Fibroblast of villous mesenchyme (primary cell): ENCODE data around the gene ERCC2. TPM values are rescaled to one million over a fixed set of nuclear protein-coding genes. Genes with fewer than 3 reads are reported as not detected.
A peak's percentile ranks its signal among the peaks of the same experiment; 100 is the strongest.

Source experiments
- DNase-seq: peaks from one replicate; pipeline ENCODE4 v3.0.0-alpha.2; 2010; ENCODE audit warnings: low read depth
- H3K4me3 ChIP-seq: 2 replicates; pipeline ENCODE4 v1.5.1; 2011; ENCODE audit warnings: low read depth, mild to moderate bottlenecking, low read length
- total RNA-seq: library from RNA; depleted of rRNA; stranded (reverse); fragments of >200 nt; gene quantifications from 2 replicates; pipeline ENCODE4 v1.2.3, GENCODE V29; 2012
- TF ChIP-seq, protein P1 (sequence below): IDR thresholded peaks from 2 replicates; pipeline ENCODE4 v1.5.1; 2012; ENCODE audit warnings: low read depth, mild to moderate bottlenecking, low read length; ENCODE audit not compliant: insufficient read depth

ERCC2 gene
- total RNA-seq, 1 donor, result 73.0 TPM

DNA sequence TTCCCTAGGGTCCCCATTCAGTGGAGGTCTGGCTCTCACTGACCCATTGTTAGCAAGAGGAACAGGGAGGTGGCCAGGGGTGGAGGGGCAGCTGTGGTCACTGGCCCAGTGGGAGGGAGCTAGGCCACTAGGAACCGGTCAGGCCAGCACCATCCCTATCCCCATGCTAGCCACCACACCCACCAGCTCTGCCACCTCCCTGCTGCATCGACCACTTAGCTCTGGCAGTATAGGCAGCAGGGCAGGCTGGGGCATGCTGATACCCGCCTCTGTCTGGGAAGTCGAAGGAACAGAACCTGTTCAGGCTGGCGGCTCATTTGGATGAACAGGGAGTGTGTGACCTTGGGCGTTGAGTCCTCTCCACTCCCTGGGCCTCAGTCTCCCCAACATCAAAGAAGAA, 29.8 kb upstream of the ERCC2 start:
- no peak for DNase-seq
- TF ChIP-seq, protein P1, sequence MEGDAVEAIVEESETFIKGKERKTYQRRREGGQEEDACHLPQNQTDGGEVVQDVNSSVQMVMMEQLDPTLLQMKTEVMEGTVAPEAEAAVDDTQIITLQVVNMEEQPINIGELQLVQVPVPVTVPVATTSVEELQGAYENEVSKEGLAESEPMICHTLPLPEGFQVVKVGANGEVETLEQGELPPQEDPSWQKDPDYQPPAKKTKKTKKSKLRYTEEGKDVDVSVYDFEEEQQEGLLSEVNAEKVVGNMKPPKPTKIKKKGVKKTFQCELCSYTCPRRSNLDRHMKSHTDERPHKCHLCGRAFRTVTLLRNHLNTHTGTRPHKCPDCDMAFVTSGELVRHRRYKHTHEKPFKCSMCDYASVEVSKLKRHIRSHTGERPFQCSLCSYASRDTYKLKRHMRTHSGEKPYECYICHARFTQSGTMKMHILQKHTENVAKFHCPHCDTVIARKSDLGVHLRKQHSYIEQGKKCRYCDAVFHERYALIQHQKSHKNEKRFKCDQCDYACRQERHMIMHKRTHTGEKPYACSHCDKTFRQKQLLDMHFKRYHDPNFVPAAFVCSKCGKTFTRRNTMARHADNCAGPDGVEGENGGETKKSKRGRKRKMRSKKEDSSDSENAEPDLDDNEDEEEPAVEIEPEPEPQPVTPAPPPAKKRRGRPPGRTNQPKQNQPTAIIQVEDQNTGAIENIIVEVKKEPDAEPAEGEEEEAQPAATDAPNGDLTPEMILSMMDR, result no peak
- H3K4me3 ChIP-seq, result no peak overlapping the region

DNA sequence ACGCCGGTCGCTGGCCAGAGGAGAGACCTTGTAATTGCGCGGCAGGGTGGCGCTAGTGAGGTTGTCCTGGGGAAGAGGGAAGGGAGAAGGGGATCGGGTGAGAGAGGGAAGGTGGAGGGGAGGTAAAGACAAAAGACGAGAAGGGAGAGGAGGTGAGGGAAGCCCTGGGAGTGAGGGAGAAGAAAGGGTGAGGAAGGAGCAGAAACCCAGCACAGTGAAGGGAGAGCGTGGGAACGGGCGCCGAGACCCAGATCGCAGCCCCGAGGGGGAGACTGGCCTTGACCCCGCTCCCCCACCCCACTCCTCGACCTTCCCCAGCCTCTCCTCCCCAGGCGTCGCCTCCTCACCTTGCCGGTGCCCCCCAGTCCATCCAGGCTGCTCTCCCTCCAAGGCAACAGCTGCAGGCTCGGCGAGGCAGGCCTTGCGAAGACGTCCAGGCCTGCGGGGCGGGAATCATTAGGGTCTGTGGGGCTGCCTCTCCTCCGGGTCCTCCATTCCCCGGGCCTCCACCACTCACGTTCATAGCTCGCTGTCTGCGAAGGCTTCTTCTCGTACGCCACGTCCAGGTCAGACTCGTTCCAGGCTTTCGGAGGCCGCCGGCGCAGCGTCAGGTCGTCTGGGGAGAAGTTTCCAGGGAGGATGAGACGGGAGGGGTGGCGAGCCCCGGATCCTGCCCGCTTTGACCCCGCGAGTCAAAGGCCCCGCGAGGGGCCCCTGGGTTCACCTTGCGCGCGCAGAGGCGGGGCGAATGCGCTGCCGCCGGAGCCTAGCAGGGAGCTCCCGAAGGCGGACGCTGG, 25.6 kb upstream of the ERCC2 start:
- no peak overlapping the region for H3K4me3 ChIP-seq
- DNase-seq, result no peak
- TF ChIP-seq, protein P1, result no peak

DNA sequence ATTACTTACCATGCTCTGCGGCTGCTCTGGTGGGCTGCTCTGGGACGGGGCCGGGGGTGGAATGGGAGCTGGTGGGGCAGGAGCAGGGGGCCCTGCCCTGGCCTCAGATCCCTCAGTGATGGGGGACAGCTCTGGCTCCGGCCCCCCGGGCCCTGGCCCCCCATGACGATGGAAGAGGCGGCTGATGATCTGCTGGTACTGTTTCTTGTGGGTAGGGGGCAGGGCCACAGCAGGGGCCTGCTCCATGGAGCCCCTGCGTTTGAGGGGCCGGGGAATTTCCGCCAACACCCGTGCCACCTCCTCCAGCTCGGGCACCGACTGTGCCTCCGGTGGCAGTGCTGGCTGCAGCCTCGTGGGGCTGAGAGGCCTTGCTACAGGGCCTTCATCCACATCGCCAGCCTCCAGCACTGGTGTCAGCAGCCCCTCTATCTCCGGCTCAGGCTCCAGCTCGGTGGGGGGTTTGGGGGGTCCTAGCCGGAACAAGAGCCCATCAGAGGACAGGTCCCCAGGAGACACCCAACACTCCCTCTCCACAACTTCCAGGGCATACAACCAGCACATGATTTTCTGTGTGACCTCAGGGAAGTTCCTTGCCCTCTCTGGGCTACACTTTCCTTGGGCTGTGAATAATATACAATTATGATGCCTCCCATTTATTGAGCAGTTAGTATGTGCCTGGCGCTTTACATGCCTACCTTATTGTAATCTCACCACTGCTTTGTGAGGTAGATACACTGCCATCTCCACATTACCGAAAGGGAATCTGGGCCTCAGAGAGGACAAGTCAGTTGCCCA, 21.7 kb upstream of the ERCC2 start:
- H3K4me3 ChIP-seq, result no peak overlapping the region
- TF ChIP-seq, protein P1, result no peak
- no peak for DNase-seq

- peak; percentile 14 for DNase-seq
- no peak overlapping the region for H3K4me3 ChIP-seq
- TF ChIP-seq, protein P1, result no peak
These were observed 21.0 kb upstream of the ERCC2 start for GRCh38 chr19:45391346-45391745.

DNA sequence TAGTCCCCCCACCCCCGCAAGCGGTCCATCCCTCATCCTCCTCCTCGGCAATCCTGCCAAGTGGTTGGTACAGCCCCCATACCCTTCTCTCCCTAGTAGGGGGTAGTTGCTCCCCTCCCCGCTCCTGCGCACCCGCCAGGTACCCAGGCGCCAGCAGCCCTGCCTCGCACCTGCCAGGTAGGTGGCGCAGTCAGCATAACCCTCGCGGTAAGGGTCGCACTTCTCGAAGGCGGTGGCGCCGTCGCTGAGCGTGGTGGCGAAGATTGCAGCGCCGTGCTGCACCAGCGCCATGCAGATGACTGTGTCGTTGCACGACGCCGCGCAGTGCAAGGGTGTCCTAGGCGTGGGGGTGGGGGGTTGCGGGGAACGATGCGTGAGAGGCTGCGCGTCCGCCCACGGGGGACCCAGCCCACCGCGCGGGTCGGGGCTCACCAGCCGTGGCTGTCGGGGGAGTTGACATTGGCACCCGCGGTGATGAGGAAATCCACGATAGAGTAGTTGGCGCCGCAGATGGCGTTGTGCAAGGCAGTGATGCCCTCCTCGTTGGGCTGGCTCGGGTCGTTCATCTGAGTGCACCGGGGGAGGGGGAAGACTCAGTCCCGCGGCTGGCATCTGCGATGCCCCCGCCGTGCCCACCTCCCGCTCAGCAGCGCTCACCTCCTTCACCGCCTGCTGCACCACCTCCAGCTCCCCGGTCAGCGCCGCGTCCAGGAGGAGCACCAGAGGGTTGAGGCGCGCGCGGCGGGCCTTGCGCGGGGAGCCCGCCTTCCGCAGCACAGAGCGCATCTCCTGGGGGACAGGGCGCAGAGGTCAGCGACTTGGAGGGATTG, 15.2 kb upstream of the ERCC2 start:
- no peak overlapping the region for H3K4me3 ChIP-seq
- DNase-seq, result no peak

DNA sequence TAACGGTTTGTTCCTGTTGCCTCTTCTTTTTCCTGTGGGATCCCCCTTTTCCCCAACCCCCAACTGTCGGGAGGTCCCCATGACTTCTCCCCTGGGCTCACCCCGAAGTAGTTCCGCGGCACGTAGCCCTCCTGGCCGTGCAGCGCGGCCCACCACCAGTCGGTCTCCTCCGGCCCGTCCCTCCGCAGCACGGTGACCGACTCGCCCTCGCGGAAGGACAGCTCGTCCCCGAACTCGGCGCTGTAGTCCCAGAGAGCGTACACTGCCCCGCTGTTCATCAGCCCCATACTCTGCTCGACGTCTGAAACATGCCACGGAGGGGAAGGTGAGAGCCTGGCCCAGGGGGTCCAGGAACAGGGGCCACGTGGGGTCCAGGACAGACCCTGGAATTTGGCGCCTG, 12.1 kb upstream of the ERCC2 start:
- TF ChIP-seq, protein P1, result no peak
- H3K4me3 ChIP-seq, result no peak overlapping the region
- DNase-seq, result no peak

More for the DNA sequence above, 15.2 kb upstream of the ERCC2 start:
- TF ChIP-seq, protein P1, result no peak
